H9 (cell line): Measurements from ENCODE around the gene WDR20. TPM values are rescaled to one million over a fixed set of nuclear protein-coding genes. Genes with fewer than 3 reads are reported as not detected.

Experiments
- DNase-seq: peaks from one replicate; pipeline ENCODE4 v3.0.0-alpha.2; 2017
- H2AFZ ChIP-seq: one replicate; pipeline ENCODE4 v1.6.1; 2013; ENCODE audit warnings: mild to moderate bottlenecking, low read length, control low read depth, moderate library complexity
- H2AK5ac ChIP-seq: 2 replicates; pipeline ENCODE4 v1.6.1; 2013; ENCODE audit warnings: low read length, control low read depth, mixed read lengths; ENCODE audit not compliant: insufficient read length
- H2BK120ac ChIP-seq: one replicate; pipeline ENCODE4 v1.6.1; 2013; ENCODE audit warnings: low read depth, mild to moderate bottlenecking, low read length, control low read depth, inconsistent platforms; ENCODE audit not compliant: poor library complexity, severe bottlenecking
- H2BK12ac ChIP-seq: 2 replicates; pipeline ENCODE4 v1.6.1; 2013; ENCODE audit warnings: low read length, control low read depth, mixed read lengths, low read depth; ENCODE audit not compliant: insufficient read length
- H2BK15ac ChIP-seq: 2 replicates; pipeline ENCODE4 v1.6.1; 2013; ENCODE audit warnings: low read depth, low read length, control low read depth
- H2BK20ac ChIP-seq: one replicate; pipeline ENCODE4 v1.6.1; 2013; ENCODE audit warnings: low read depth, mild to moderate bottlenecking, low read length, control low read depth, inconsistent platforms; ENCODE audit not compliant: poor library complexity, severe bottlenecking
- H2BK5ac ChIP-seq: 2 replicates; pipeline ENCODE4 v1.6.1; 2013; ENCODE audit warnings: low read length, control low read depth, mixed read lengths; ENCODE audit not compliant: insufficient read length
- H3K14ac ChIP-seq: 2 replicates; pipeline ENCODE4 v1.6.1; 2013; ENCODE audit warnings: low read length, control low read depth; ENCODE audit not compliant: insufficient read depth
- H3K18ac ChIP-seq: 2 replicates; pipeline ENCODE4 v1.6.1; 2013; ENCODE audit warnings: low read depth, mild to moderate bottlenecking, mixed read lengths, low read length, control low read depth; ENCODE audit not compliant: insufficient read length
- H3K23ac ChIP-seq: 2 replicates; pipeline ENCODE4 v1.6.1; 2013; ENCODE audit warnings: low read length, control low read depth, mixed read lengths, low read depth; ENCODE audit not compliant: insufficient read length
- H3K23me2 ChIP-seq: 2 replicates; pipeline ENCODE4 v1.6.1; 2013; ENCODE audit warnings: low read depth, mild to moderate bottlenecking, mixed read lengths, low read length, control low read depth; ENCODE audit not compliant: insufficient read length, poor library complexity, severe bottlenecking
- H3K27ac ChIP-seq: 2 replicates; pipeline ENCODE4 v1.5.1; 2013; ENCODE audit warnings: low read length, control low read depth, mixed read lengths, low read depth; ENCODE audit not compliant: insufficient read length
- H3K27me3 ChIP-seq: 2 replicates; pipeline ENCODE4 v1.6.1; 2013; ENCODE audit warnings: low read length, control low read depth, inconsistent platforms; ENCODE audit not compliant: insufficient read depth
- H3K4ac ChIP-seq: 2 replicates; pipeline ENCODE4 v1.6.1; 2013; ENCODE audit warnings: low read depth, mild to moderate bottlenecking, control low read depth, inconsistent platforms, low read length, moderate library complexity
- H3K4me1 ChIP-seq: 2 replicates; pipeline ENCODE4 v1.6.1; 2013; ENCODE audit warnings: low read length, control low read depth, inconsistent platforms; ENCODE audit not compliant: insufficient read depth
- H3K4me2 ChIP-seq: 2 replicates; pipeline ENCODE4 v1.6.1; 2013; ENCODE audit warnings: low read length, control low read depth, mixed read lengths; ENCODE audit not compliant: insufficient read length, insufficient read depth
- H3K56ac ChIP-seq: 2 replicates; pipeline ENCODE4 v1.6.1; 2013; ENCODE audit warnings: low read depth, mild to moderate bottlenecking, mixed read lengths, low read length, control low read depth; ENCODE audit not compliant: insufficient read length
- H3K79me1 ChIP-seq: 2 replicates; pipeline ENCODE4 v1.6.1; 2013; ENCODE audit warnings: low read depth, mild to moderate bottlenecking, moderate library complexity, low read length, control low read depth, inconsistent platforms; ENCODE audit not compliant: insufficient read depth, poor library complexity, severe bottlenecking
- H3K79me2 ChIP-seq: 2 replicates; pipeline ENCODE4 v1.6.1; 2013; ENCODE audit warnings: low read length, control low read depth, inconsistent platforms; ENCODE audit not compliant: insufficient read depth
- H3K9ac ChIP-seq: 2 replicates; pipeline ENCODE4 v1.6.1; 2013; ENCODE audit warnings: low read length, control low read depth, mixed read lengths; ENCODE audit not compliant: insufficient read length; ENCODE audit errors: extremely low read depth
- H3K9me3 ChIP-seq: one replicate; pipeline ENCODE4 v1.6.1; 2013; ENCODE audit warnings: low read depth, low read length, inconsistent platforms; ENCODE audit not compliant: control insufficient read depth
- H3T11ph ChIP-seq: one replicate; pipeline ENCODE4 v1.6.1; 2013; ENCODE audit warnings: mild to moderate bottlenecking, low read length, control low read depth, inconsistent platforms
- H4K20me1 ChIP-seq: one replicate; pipeline ENCODE4 v1.6.1; 2013; ENCODE audit not compliant: control insufficient read depth, insufficient read length, insufficient read depth
- H4K5ac ChIP-seq: 2 replicates; pipeline ENCODE4 v1.6.1; 2013; ENCODE audit warnings: low read depth, mild to moderate bottlenecking, mixed read lengths, low read length, control low read depth; ENCODE audit not compliant: insufficient read length
- H4K8ac ChIP-seq: replicated peaks from 2 replicates; pipeline ENCODE4 v1.6.1; 2013; ENCODE audit warnings: low read length, control low read depth, mixed read lengths, low read depth; ENCODE audit not compliant: insufficient read length
- H4K91ac ChIP-seq: 2 replicates; pipeline ENCODE4 v1.6.1; 2013; ENCODE audit warnings: low read depth, mild to moderate bottlenecking, moderate library complexity, mixed read lengths, low read length, control low read depth; ENCODE audit not compliant: insufficient read length
- H3K27ac Mint-ChIP-seq, 3 experiments: 2 replicates in 2 of 3; 3 replicates in 1 of 3; pipeline ENCODE4 v1.8.0; 2020 to 2021; ENCODE audit warnings: mixed read lengths in 3 of 3, mild to moderate bottlenecking in 1 of 3, moderate library complexity in 1 of 3
- H3K27me3 Mint-ChIP-seq: 2 replicates; pipeline ENCODE4 v1.8.0; 2021; ENCODE audit warnings: low read depth, mild to moderate bottlenecking, moderate library complexity, mixed read lengths
- H3K36me3 Mint-ChIP-seq, 3 experiments: 2 replicates in 2 of 3; 3 replicates in 1 of 3; pipeline ENCODE4 v1.8.0; 2020 to 2021; ENCODE audit warnings: low read depth in 3 of 3, mixed read lengths in 3 of 3; ENCODE audit not compliant: insufficient read depth in 1 of 3
- H3K4me1 Mint-ChIP-seq, 2 experiments: 2 replicates each; pipeline ENCODE4 v1.8.0; 2020; ENCODE audit warnings: mixed read lengths in 2 of 2
- H3K4me3 Mint-ChIP-seq, 2 experiments: 2 replicates in 1 of 2; 3 replicates in 1 of 2; pipeline ENCODE4 v1.8.0; 2020 to 2021; ENCODE audit warnings: mild to moderate bottlenecking in 2 of 2, mixed read lengths in 2 of 2, moderate library complexity in 1 of 2
- H3K9me3 Mint-ChIP-seq, 2 experiments: 2 replicates in 1 of 2; 3 replicates in 1 of 2; pipeline ENCODE4 v1.8.0; 2020; ENCODE audit warnings: mild to moderate bottlenecking in 2 of 2, mixed read lengths in 2 of 2, moderate library complexity in 1 of 2
- WGBS: extraction: QIAGEN DNeasy Blood & Tissue Kit; methylation state at CpG from one replicate; pipeline ENCODE4 v1.1.7; 2013; ENCODE audit warnings: missing lambda C conversion rate, low lambda C conversion rate, mixed read lengths; ENCODE audit not compliant: insufficient read length; ENCODE audit errors: extremely low coverage; 5-methylcytosine and 5-hydroxymethylcytosine counted together
- total RNA-seq: library from RNA; stranded (reverse); gene quantifications from 2 replicates; pipeline ENCODE4 v1.2.1, GENCODE V29; 2021
- TF ChIP-seq, protein P1 (sequence below): fragments of 200-600 bp; sonication (generic); conservative IDR thresholded peaks from 3 replicates; pipeline ENCODE4 v1.8.0; 2021; ENCODE audit warnings: antibody characterized with exemption, mild to moderate bottlenecking

Gene WDR20
- total RNA-seq, 1 experiment from 2014 or later = 31.6 TPM

GRCh38 chr14:102188187-102188586, 48.5 kb downstream of the WDR20 start:
- Mint-ChIP-seq H3K9me3 (no peaks in the 10 kb centered on the region), H3K27ac (no peak overlapping the region), H3K4me3 (no peak overlapping the region), H3K4me1 (peaks cover 30 to 42% of the 10 kb centered on the region in 2 experiments), H3K27me3 (no peaks in the 10 kb centered on the region), H3K36me3 (no peaks in the 10 kb centered on the region)
- H3K4ac ChIP-seq = no peak overlapping the region
- no peak overlapping the region for H3K18ac ChIP-seq
- no peak overlapping the region for H4K5ac ChIP-seq
- no CpG with 5 or more reads among the region's 1 CpG for WGBS
- H3K23ac ChIP-seq = no peak overlapping the region
- H4K20me1 ChIP-seq = no peaks in the 10 kb centered on the region
- no peaks in the 10 kb centered on the region for H3K27me3 ChIP-seq
- H3K9ac ChIP-seq = no peak overlapping the region
- no peak overlapping the region for H3K27ac ChIP-seq
- H2BK120ac ChIP-seq = no peak overlapping the region
- peaks cover 9% of the 10 kb centered on the region for H3K79me1 ChIP-seq
- H3K9me3 ChIP-seq = no peaks in the 10 kb centered on the region
- no peak overlapping the region for H3K56ac ChIP-seq
- no peak overlapping the region for H2BK15ac ChIP-seq
- peaks cover 3% of the 10 kb centered on the region; the same call in 1 of the 2 replicates for H3K4me1 ChIP-seq
- H2AFZ ChIP-seq = no peak overlapping the region
- no peak overlapping the region for H3T11ph ChIP-seq
- H3K14ac ChIP-seq = no peak overlapping the region
- no peak overlapping the region for H4K91ac ChIP-seq
- no peak overlapping the region for H2BK20ac ChIP-seq
- H2AK5ac ChIP-seq = no peak overlapping the region
- no peak overlapping the region for H3K4me2 ChIP-seq
- H3K23me2 ChIP-seq = no peaks in the 10 kb centered on the region
- TF ChIP-seq, protein P1, sequence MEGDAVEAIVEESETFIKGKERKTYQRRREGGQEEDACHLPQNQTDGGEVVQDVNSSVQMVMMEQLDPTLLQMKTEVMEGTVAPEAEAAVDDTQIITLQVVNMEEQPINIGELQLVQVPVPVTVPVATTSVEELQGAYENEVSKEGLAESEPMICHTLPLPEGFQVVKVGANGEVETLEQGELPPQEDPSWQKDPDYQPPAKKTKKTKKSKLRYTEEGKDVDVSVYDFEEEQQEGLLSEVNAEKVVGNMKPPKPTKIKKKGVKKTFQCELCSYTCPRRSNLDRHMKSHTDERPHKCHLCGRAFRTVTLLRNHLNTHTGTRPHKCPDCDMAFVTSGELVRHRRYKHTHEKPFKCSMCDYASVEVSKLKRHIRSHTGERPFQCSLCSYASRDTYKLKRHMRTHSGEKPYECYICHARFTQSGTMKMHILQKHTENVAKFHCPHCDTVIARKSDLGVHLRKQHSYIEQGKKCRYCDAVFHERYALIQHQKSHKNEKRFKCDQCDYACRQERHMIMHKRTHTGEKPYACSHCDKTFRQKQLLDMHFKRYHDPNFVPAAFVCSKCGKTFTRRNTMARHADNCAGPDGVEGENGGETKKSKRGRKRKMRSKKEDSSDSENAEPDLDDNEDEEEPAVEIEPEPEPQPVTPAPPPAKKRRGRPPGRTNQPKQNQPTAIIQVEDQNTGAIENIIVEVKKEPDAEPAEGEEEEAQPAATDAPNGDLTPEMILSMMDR = no peak
- peaks cover 12% of the 10 kb centered on the region; the same call in 1 of the 2 replicates for H3K79me2 ChIP-seq
- no peak overlapping the region for H2BK5ac ChIP-seq
- DNase-seq = no peak
- H2BK12ac ChIP-seq = no peak overlapping the region
- no peak overlapping the region for H4K8ac ChIP-seq
